B cell (primary cell): Measurements from ENCODE around the gene SINHCAF. TPM values are rescaled to one million over a fixed set of nuclear protein-coding genes. Genes with fewer than 3 reads are reported as not detected.

Source experiments
- ATAC-seq: fragments of 200-7000 bp; cut with Tn5 transposase; one replicate; pipeline ENCODE4 v1.10.0; 2021; ENCODE audit warnings: low read depth, mild to moderate bottlenecking, moderate number of reproducible peaks, moderate library complexity
- CTCF ChIA-PET: fragments of 350-600 bp; sonication (Branson Sonifier 250); formaldehyde crosslinking; loops from one replicate; lab custom pipeline; 2021; ENCODE audit warnings: antibody characterized with exemption, inconsistent platforms; lab: Charles Lee
- POLR2A ChIA-PET: fragments of 350-600 bp; sonication (Branson Sonifier 250); formaldehyde crosslinking; loops from one replicate; lab custom pipeline; 2021; ENCODE audit warnings: antibody characterized with exemption; lab: Charles Lee
- DNase-seq: peaks from one replicate; pipeline ENCODE4 v3.0.0; 2013
- H2AFZ ChIP-seq: 2 replicates; pipeline ENCODE4 v1.6.1; 2012; ENCODE audit warnings: mild to moderate bottlenecking, low read depth, low read length; ENCODE audit not compliant: insufficient read depth, poor library complexity, severe bottlenecking
- H3K27ac ChIP-seq, 2 donors: 1 replicate in 1 of 2; 2 replicates in 1 of 2; pipeline ENCODE4 v1.5.1; 2012 to 2013; ENCODE audit warnings: low read length in 2 of 2, mild to moderate bottlenecking in 2 of 2, moderate library complexity in 1 of 2
- H3K27me3 ChIP-seq, 4 experiments: fragments of 200-600 bp in 1 of 4; sonication (generic) in 1 of 4; replicated peaks in 1 of 4; 1 replicate in 2 of 4; 2 replicates in 2 of 4; pipeline versions ENCODE4 v1.6.1 to v1.7.0; 2013 to 2016; ENCODE audit warnings: low read length in 3 of 4, mild to moderate bottlenecking in 2 of 4, mixed read lengths in 1 of 4, moderate library complexity in 1 of 4; ENCODE audit not compliant: insufficient read depth in 4 of 4, control insufficient read depth in 3 of 4; ENCODE audit errors: control extremely low read depth in 1 of 4
- H3K36me3 ChIP-seq, 2 experiments: replicated peaks in 1 of 2; 1 replicate in 1 of 2; 2 replicates in 1 of 2; pipeline versions ENCODE4 v1.6.1 to v1.7.1; 2013; ENCODE audit warnings: low read length in 1 of 2; ENCODE audit not compliant: insufficient read depth in 2 of 2, control insufficient read depth in 1 of 2; ENCODE audit errors: control extremely low read depth in 1 of 2, extremely low read depth in 1 of 2
- H3K4me1 ChIP-seq, 2 donors: fragments of 200-600 bp in 1 of 2; sonication (generic) in 1 of 2; 1 replicate in 1 of 2; 2 replicates in 1 of 2; pipeline versions ENCODE4 v1.5.1 to v1.6.1; 2013 to 2017; ENCODE audit warnings: low read length in 2 of 2; ENCODE audit not compliant: control insufficient read depth in 2 of 2, insufficient read depth in 2 of 2
- H3K4me2 ChIP-seq: replicated peaks from 2 replicates; pipeline ENCODE3; 2012; ENCODE audit warnings: mild to moderate bottlenecking, low read depth, low read length; ENCODE audit not compliant: poor library complexity, severe bottlenecking
- H3K4me3 ChIP-seq, 5 experiments: fragments of 200-600 bp in 1 of 5; sonication (generic) in 1 of 5; 1 replicate in 3 of 5; 2 replicates in 2 of 5; pipeline versions ENCODE4 v1.5.1 to v1.7.0; 2011 to 2016; ENCODE audit warnings: low read length in 4 of 5, mild to moderate bottlenecking in 4 of 5, low read depth in 2 of 5, control low read depth in 1 of 5, moderate library complexity in 1 of 5; ENCODE audit not compliant: insufficient read depth in 1 of 5; ENCODE audit errors: control extremely low read depth in 1 of 5, extremely low read depth in 1 of 5
- H3K79me2 ChIP-seq: fragments of 200-600 bp; sonication (generic); one replicate; pipeline ENCODE4 v1.6.0; 2016; ENCODE audit warnings: low read length; ENCODE audit not compliant: control insufficient read depth, insufficient read depth
- H3K9ac ChIP-seq: fragments of 200-600 bp; sonication (generic); 2 replicates; pipeline ENCODE4 v1.6.1; 2017; ENCODE audit warnings: mild to moderate bottlenecking, low read length, moderate library complexity
- H3K9me3 ChIP-seq, 3 donors: one replicate each; pipeline versions ENCODE4 v1.6.1 to v1.7.1; 2013; ENCODE audit warnings: low read length in 2 of 3; ENCODE audit not compliant: control insufficient read depth in 2 of 3, insufficient read depth in 1 of 3; ENCODE audit errors: control extremely low read depth in 1 of 3
- H4K20me1 ChIP-seq: 2 replicates; pipeline ENCODE4 v1.6.0; 2012; ENCODE audit warnings: mild to moderate bottlenecking, low read length; ENCODE audit not compliant: insufficient read depth, control insufficient read depth, poor library complexity, severe bottlenecking
- H3K27ac Mint-ChIP-seq: one replicate; pipeline ENCODE4 v1.8.0; 2021; ENCODE audit warnings: mixed read lengths
- H3K27me3 Mint-ChIP-seq: one replicate; pipeline ENCODE4 v1.8.0; 2021; ENCODE audit warnings: mixed read lengths
- H3K4me1 Mint-ChIP-seq: one replicate; pipeline ENCODE4 v1.8.0; 2021; ENCODE audit warnings: mixed read lengths
- H3K4me3 Mint-ChIP-seq: one replicate; pipeline ENCODE4 v1.8.0; 2021; ENCODE audit warnings: mixed read lengths
- H3K9me3 Mint-ChIP-seq: one replicate; pipeline ENCODE4 v1.8.0; 2022; ENCODE audit warnings: mixed read lengths; ENCODE audit not compliant: insufficient read depth
- EZH2 ChIP-seq: IDR thresholded peaks from 2 replicates; pipeline ENCODE4 v1.6.1; 2012; ENCODE audit warnings: borderline replicate concordance, low read depth, mild to moderate bottlenecking, moderate library complexity, low read length; ENCODE audit not compliant: insufficient read depth, poor library complexity, severe bottlenecking
- WGBS: methylation state at CpG from one replicate; pipeline ENCODE4 v1.1.5; 2013; ENCODE audit warnings: missing lambda C conversion rate; ENCODE audit not compliant: insufficient coverage; 5-methylcytosine and 5-hydroxymethylcytosine counted together
- intact Hi-C: fragments of 100-400 bp; cut with micrococcal nuclease; formaldehyde crosslinking; loops from one replicate; pipeline ENCODE4 v1.10.0; 2022
- polyA plus RNA-seq: library from polyadenylated mRNA; depleted of rRNA; stranded (reverse); fragments of >200 nt; gene quantifications from 2 replicates; pipeline ENCODE4 v1.2.3, GENCODE V29; 2012
- total RNA-seq, 2 donors: library from RNA; stranded (reverse); fragments of 120-200 nt in 1 of 2; gene quantifications; 1 replicate in 1 of 2; 2 replicates in 1 of 2; pipeline versions ENCODE4 v1.2.3 to v1.2.4, GENCODE V29; 2013 to 2022
- TF ChIP-seq, protein P1 (sequence below): fragments of 200-600 bp; IDR thresholded peaks from one replicate; pipeline ENCODE4 v1.8.0; 2022; ENCODE audit warnings: antibody characterized with exemption, mild to moderate bottlenecking

SINHCAF gene
- total and polyA plus RNA-seq, 2 donors (not counting 1 experiment from before 2014, with no cell fraction given), result 43.5 to 129 TPM

DNA sequence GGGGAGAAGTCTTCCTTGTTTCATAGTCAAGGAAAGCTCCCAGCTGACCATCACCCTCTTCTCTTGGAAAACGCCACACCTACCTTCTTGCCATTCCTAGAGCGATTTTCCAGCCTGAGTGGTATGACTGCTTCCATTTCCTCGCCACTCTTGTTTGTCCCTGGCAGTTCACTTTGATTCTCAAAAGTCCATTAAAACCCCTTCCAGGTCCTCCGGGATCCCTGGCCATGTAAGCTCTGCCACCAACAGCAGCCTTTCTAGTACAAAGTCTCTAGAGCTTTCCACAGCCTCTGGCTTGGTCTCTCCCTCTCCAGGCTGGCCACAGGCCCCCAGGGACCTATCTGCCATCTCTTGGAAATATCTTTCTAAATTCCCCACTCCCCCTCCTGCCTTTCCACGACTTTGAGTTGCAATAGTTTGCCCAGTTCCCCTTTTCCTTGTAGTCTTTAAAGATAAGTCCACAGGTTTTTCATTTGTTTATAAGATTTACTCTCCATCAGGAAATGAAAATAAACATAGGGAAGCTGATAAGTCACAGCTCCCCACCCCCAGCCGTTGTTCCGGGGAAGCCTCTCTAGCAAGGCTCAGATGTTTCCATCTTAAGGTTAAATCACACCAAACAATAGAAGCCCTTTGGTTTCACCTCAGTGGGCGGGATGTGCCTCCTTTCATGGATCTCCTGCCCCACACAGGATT is 42.9 kb upstream of the SINHCAF start:
- H3K27ac Mint-ChIP-seq, result no peak overlapping the region
- Histone ChIP-seq H3K79me2 (no peaks in the 10 kb centered on the region), H3K27ac (no peak overlapping the region), H3K4me3 (no peak overlapping the region), H3K4me2 (no peak overlapping the region), H3K9me3 (no peaks in the 10 kb centered on the region), H3K9ac (no peak overlapping the region), H4K20me1 (no peaks in the 10 kb centered on the region), H3K4me1 (peaks cover under 1 to 2% of the 10 kb centered on the region in 2 donors), H3K27me3 (no peaks in the 10 kb centered on the region), H3K36me3 (no peaks in the 10 kb centered on the region), H2AFZ (no peak overlapping the region)
- ATAC-seq (no peak), DNase-seq (no peak)
- peaks cover 2% of the 10 kb centered on the region for H3K4me1 Mint-ChIP-seq
- POLR2A ChIA-PET, result no interaction called here
- intact Hi-C loops, result no loop called here
- CTCF ChIA-PET, result interaction anchor here (0.7 to 1.1 kb wide), 3 partner anchors 14 to 48 kb away, joined by 3 to 4 read pairs (median 3); no protein-coding TSS in a partner anchor
- TF ChIP-seq EZH2, result no peak
- TF ChIP-seq, protein P1, sequence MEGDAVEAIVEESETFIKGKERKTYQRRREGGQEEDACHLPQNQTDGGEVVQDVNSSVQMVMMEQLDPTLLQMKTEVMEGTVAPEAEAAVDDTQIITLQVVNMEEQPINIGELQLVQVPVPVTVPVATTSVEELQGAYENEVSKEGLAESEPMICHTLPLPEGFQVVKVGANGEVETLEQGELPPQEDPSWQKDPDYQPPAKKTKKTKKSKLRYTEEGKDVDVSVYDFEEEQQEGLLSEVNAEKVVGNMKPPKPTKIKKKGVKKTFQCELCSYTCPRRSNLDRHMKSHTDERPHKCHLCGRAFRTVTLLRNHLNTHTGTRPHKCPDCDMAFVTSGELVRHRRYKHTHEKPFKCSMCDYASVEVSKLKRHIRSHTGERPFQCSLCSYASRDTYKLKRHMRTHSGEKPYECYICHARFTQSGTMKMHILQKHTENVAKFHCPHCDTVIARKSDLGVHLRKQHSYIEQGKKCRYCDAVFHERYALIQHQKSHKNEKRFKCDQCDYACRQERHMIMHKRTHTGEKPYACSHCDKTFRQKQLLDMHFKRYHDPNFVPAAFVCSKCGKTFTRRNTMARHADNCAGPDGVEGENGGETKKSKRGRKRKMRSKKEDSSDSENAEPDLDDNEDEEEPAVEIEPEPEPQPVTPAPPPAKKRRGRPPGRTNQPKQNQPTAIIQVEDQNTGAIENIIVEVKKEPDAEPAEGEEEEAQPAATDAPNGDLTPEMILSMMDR, result no peak
- no peak overlapping the region for H3K4me3 Mint-ChIP-seq
- H3K27me3 Mint-ChIP-seq, result no peaks in the 10 kb centered on the region
- 70% methylated on average over 7 of the region's 8 CpGs for WGBS
- H3K9me3 Mint-ChIP-seq, result no peaks in the 10 kb centered on the region

DNA sequence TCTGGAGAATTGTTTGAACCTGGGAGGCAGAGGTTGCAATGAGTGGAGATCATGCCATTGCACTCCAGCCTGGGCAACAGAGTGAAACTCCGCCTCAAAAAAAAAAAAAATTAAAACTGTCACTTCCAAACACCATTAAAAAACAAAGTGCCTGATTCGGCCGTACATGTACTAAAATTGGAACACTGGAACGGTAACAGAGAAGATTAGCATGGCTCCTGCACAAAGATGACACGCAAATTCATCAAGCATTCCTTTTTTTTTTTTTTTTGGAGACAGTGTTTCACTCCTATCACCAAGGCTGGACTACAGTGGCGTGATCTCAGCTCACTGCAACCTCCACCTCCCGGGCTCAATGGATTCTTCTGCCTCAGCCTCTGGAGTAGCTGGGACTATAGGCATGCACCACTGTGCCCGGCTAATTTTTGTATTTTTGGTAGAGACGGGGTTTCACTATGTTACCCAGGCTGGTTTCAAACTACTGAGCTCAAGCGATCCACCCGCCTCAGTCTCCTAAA is 40.2 kb upstream of the SINHCAF start:
- no peak overlapping the region for H3K27ac Mint-ChIP-seq
- no peaks in the 10 kb centered on the region for H3K27me3 Mint-ChIP-seq
- H3K9me3 Mint-ChIP-seq, result no peaks in the 10 kb centered on the region
- H2AFZ ChIP-seq, result no peak overlapping the region
- no peak for TF ChIP-seq EZH2
- TF ChIP-seq, protein P1, result no peak
- no peak overlapping the region for H3K4me3 Mint-ChIP-seq
- no peak overlapping the region for H3K27ac ChIP-seq
- H3K4me1 ChIP-seq, result peaks cover 16 to 21% of the 10 kb centered on the region in 2 donors
- POLR2A ChIA-PET, result interaction anchor here (0.7 kb wide), 1 partner anchor 54 kb away, joined by 6 read pairs; no protein-coding TSS in a partner anchor
- DNase-seq (no peak), ATAC-seq (no peak)
- H3K27me3 ChIP-seq, result no peaks in the 10 kb centered on the region
- no peaks in the 10 kb centered on the region for H3K79me2 ChIP-seq
- H3K4me2 ChIP-seq, result no peak overlapping the region
- CTCF ChIA-PET, result no interaction called here
- no peaks in the 10 kb centered on the region for H3K9me3 ChIP-seq
- no peak overlapping the region for H3K4me3 ChIP-seq
- no peaks in the 10 kb centered on the region for H4K20me1 ChIP-seq
- H3K4me1 Mint-ChIP-seq, result peaks cover 22% of the 10 kb centered on the region
- intact Hi-C loops, result no loop called here
- 94% methylated on average over 10 of the region's 11 CpGs for WGBS
- no peaks in the 10 kb centered on the region for H3K36me3 ChIP-seq
- no peak overlapping the region for H3K9ac ChIP-seq
